Raji (cell line): ENCODE measurements around the gene MUC13.

Experiments
- POLR2A ChIP-seq: IDR thresholded peaks from 2 replicates; pipeline ENCODE4 v1.6.1; 2011; ENCODE audit warnings: low read depth, low read length, control low read depth; ENCODE audit not compliant: insufficient read depth

MUC13 gene

GRCh38 chr3:124923833-124924232 lies 10.7 kb downstream of the MUC13 start:
- no peak for TF ChIP-seq POLR2A

GRCh38 chr3:124920718-124921117 lies 13.8 kb downstream of the MUC13 start:
- no peak for TF ChIP-seq POLR2A

GRCh38 chr3:124919756-124920155 lies 14.8 kb downstream of the MUC13 start:
- no peak for TF ChIP-seq POLR2A

- no peak for TF ChIP-seq POLR2A
Measured at GRCh38 chr3:124918524-124918923, 16.0 kb downstream of the MUC13 start.

GRCh38 chr3:124916837-124917409 lies 17.6 kb downstream of the MUC13 start:
- no peak for TF ChIP-seq POLR2A

GRCh38 chr3:124915254-124915653 lies 19.3 kb downstream of the MUC13 start:
- TF ChIP-seq POLR2A, result no peak

- TF ChIP-seq POLR2A, result no peak
Measured at GRCh38 chr3:124907957-124908356, 26.6 kb downstream of the MUC13 start.

GRCh38 chr3:124904835-124905492 lies 29.6 kb downstream of the MUC13 start:
- no peak for TF ChIP-seq POLR2A

- TF ChIP-seq POLR2A, result no peak
Measured at GRCh38 chr3:124903896-124904834, 30.4 kb downstream of the MUC13 start.

- TF ChIP-seq POLR2A, result no peak
Measured at GRCh38 chr3:124896824-124897526, 37.6 kb downstream of the MUC13 start.

GRCh38 chr3:124895756-124896155 lies 38.8 kb downstream of the MUC13 start:
- no peak for TF ChIP-seq POLR2A

GRCh38 chr3:124893526-124893925 lies 41.0 kb downstream of the MUC13 start:
- TF ChIP-seq POLR2A, result no peak

- TF ChIP-seq POLR2A, result no peak
Measured at GRCh38 chr3:124890573-124891190, 43.9 kb downstream of the MUC13 start.

- no peak for TF ChIP-seq POLR2A
Measured at GRCh38 chr3:124888482-124889441, 45.8 kb downstream of the MUC13 start.
